ENCODE data around the gene HUS1B. TPM values are rescaled to one million over a fixed set of nuclear protein-coding genes. Genes with fewer than 3 reads are reported as not detected.

The HUS1B gene
- total RNA-seq, 2 donors from 2014 or later: 0.36 to 6.1 TPM

DNA sequence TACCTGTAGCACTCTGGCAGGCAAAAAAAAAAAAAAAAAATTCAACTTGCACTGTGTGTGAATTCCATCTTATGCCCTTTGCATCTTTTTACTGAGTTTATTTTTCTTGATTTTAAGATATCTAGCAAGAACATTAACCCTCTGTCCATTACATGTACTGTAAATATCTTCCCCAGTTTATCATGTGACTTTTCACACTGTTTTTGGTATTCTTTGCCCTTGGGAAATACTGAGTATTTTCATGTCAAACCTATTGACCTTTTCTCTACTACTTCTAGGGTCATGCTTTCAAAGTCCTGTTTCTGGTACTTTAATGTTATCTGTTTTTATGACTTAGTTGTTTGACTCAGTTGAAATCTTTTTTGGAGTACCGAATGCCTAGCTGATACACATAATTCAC is 843 bp upstream of the HUS1B start:
- intact Hi-C loops (cut with DNase I): no loop called here
- Histone ChIP-seq H3K27me3 (replicated peaks; ENCODE audit: insufficient read depth) (no peaks in the 10 kb centered on the region), H3K4me1 (replicated peaks) (no peaks in the 10 kb centered on the region), H3K9me3 (no peaks in the 10 kb centered on the region), H3K27ac (no peak overlapping the region), H3K36me3 (no peaks in the 10 kb centered on the region), H3K4me3 (no peak overlapping the region)
- no peak for TF ChIP-seq POLR2AphosphoS5 (IDR thresholded peaks at IDR 0.05)
- WGBS: 93% methylated on average over 1 of the region's 1 CpG
- no peak for DNase-seq (ENCODE audit: low spot score)

DNA sequence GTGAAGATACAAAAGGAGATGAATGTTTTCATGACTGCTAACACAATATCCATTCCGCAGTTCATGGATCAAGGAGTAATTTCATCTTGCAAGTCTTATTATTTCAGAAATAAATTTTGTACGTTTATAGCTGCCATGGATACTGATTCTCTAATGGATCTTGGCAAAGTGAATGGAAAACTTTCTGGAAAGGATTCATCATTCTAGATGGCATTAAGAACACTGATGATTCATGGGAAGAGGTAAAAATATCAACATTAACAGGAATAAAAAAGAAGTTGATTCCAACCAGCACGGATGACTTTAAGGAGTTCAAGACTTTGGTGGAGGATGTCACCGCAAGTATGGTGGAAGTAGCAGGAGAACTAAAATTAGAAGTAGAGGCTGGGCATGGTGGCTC is 2.8 kb downstream of the HUS1B start:
- Histone ChIP-seq H3K4me3 (no peak overlapping the region), H3K27me3 (replicated peaks; ENCODE audit: insufficient read depth) (no peaks in the 10 kb centered on the region), H3K9me3 (no peaks in the 10 kb centered on the region), H3K36me3 (no peaks in the 10 kb centered on the region), H3K27ac (no peak overlapping the region), H3K4me1 (replicated peaks) (no peaks in the 10 kb centered on the region)
- intact Hi-C loops (cut with DNase I): no loop called here
- 76% methylated on average over 4 of the region's 4 CpGs for WGBS
- DNase-seq (ENCODE audit: low spot score): no peak
- TF ChIP-seq POLR2AphosphoS5 (IDR thresholded peaks at IDR 0.05) (no peak), POLR2A (IDR thresholded peaks at IDR 0.05) (no peak)
- TF ChIP-seq, protein P1, sequence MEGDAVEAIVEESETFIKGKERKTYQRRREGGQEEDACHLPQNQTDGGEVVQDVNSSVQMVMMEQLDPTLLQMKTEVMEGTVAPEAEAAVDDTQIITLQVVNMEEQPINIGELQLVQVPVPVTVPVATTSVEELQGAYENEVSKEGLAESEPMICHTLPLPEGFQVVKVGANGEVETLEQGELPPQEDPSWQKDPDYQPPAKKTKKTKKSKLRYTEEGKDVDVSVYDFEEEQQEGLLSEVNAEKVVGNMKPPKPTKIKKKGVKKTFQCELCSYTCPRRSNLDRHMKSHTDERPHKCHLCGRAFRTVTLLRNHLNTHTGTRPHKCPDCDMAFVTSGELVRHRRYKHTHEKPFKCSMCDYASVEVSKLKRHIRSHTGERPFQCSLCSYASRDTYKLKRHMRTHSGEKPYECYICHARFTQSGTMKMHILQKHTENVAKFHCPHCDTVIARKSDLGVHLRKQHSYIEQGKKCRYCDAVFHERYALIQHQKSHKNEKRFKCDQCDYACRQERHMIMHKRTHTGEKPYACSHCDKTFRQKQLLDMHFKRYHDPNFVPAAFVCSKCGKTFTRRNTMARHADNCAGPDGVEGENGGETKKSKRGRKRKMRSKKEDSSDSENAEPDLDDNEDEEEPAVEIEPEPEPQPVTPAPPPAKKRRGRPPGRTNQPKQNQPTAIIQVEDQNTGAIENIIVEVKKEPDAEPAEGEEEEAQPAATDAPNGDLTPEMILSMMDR (IDR thresholded peaks at IDR 0.05): no peak

DNA sequence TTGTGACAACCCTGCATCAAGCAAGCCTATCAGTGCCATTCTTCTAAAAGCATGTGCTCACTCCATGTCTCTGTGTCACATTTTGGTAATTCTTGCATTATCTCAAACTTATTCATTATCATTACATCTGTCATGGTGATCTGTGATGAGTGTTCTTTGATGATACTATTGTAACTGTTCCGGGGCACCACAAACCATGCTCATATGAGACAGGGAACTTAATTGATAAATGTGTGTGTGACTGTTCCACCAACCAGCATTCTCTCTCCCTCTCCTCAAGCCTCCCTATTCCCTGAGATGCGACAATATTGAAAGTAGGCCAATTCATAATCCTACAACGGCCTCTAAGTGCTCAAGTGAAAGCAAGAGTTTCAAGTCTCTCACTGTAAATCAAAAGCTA is 4.0 kb downstream of the HUS1B start:
- WGBS: 95% methylated on average over 3 of the region's 3 CpGs
- no peak overlapping the region for H3K4me3 ChIP-seq
- intact Hi-C loops (cut with DNase I): no loop called here
- no peaks in the 10 kb centered on the region for H3K27me3 ChIP-seq (replicated peaks; ENCODE audit: insufficient read depth)
- TF ChIP-seq, protein P1 (IDR thresholded peaks at IDR 0.05): no peak
- TF ChIP-seq POLR2A (IDR thresholded peaks at IDR 0.05) (no peak), POLR2AphosphoS5 (IDR thresholded peaks at IDR 0.05) (no peak)
- no peaks in the 10 kb centered on the region for H3K36me3 ChIP-seq
- H3K27ac ChIP-seq: no peak overlapping the region
- DNase-seq (ENCODE audit: low spot score): no peak
- H3K4me1 ChIP-seq (replicated peaks): no peaks in the 10 kb centered on the region
- no peaks in the 10 kb centered on the region for H3K9me3 ChIP-seq

DNA sequence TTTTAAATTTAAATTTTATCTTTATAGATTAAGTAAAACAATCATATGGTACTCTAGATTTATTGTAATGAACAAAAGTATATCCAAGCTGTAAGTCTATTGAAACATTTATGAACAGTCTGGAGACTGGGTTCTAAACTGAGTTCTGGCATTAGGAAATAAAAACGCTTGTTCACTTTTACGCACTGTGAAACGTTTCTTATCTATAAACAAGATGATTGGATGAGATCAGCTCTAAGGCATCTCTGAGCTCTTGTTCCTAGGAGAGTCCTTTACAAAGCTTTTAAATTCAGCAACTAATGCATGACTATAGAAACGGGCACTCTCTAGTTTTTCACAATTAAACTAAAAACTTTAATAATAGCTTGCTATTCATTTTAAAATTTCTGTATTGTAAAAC is 6.8 kb downstream of the HUS1B start:
- Histone ChIP-seq H3K9me3 (no peaks in the 10 kb centered on the region), H3K36me3 (no peaks in the 10 kb centered on the region), H3K4me3 (no peak overlapping the region), H3K4me1 (replicated peaks) (no peaks in the 10 kb centered on the region), H3K27me3 (replicated peaks; ENCODE audit: insufficient read depth) (no peaks in the 10 kb centered on the region), H3K27ac (no peak overlapping the region)
- 52% methylated on average over 4 of the region's 4 CpGs for WGBS
- TF ChIP-seq POLR2A (IDR thresholded peaks at IDR 0.05) (no peak), POLR2AphosphoS5 (IDR thresholded peaks at IDR 0.05) (no peak)
- TF ChIP-seq, protein P1 (IDR thresholded peaks at IDR 0.05): no peak
- intact Hi-C loops (cut with DNase I): no loop called here
- DNase-seq (ENCODE audit: low spot score): no peak

DNA sequence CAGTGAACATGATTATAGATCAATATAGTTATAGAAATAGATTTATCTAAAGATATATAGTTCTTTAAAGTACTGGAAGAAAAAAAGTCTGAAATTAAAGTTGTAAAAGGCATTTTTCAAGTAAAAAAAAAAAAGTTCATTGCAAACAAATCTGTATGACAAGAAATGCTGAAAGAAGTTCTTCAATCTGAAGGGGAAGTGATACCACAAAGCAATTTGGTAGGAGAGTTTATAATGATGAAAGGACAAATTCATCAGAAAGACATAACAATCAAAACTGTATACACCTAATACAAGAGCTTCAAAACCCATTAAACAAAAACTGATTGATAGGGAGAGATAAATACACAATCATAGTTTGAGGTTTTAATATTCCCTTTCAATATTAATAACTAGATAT is 14.1 kb downstream of the HUS1B start:
- Histone ChIP-seq H3K27ac (no peak overlapping the region), H3K4me1 (replicated peaks) (no peaks in the 10 kb centered on the region), H3K36me3 (no peaks in the 10 kb centered on the region), H3K4me3 (no peak overlapping the region), H3K27me3 (replicated peaks; ENCODE audit: insufficient read depth) (no peaks in the 10 kb centered on the region), H3K9me3 (no peaks in the 10 kb centered on the region)
- DNase-seq (ENCODE audit: low spot score): no peak
- intact Hi-C loops (cut with DNase I): no loop called here
- TF ChIP-seq POLR2AphosphoS5 (IDR thresholded peaks at IDR 0.05) (no peak), POLR2A (IDR thresholded peaks at IDR 0.05) (no peak)
- TF ChIP-seq, protein P1 (IDR thresholded peaks at IDR 0.05): no peak
